Skeletal muscle cell (primary cell): ENCODE data around the gene GJA8.
A peak's percentile ranks its signal among the peaks of the same experiment; 100 is the strongest.
"Not testable (repeated sequence)": the region's sequence is repeated elsewhere in the genome, so short reads cannot be mapped to it uniquely, and the experiment has no call there.

Source experiments
- DNase-seq: peaks from one replicate; pipeline ENCODE4 v3.0.0-alpha.2; 2010; ENCODE audit warnings: low read depth
- H3K4me3 ChIP-seq: 2 replicates; pipeline ENCODE4 v1.5.1; 2011; ENCODE audit warnings: low read depth, mild to moderate bottlenecking, control low read depth, low read length, moderate library complexity

The GJA8 gene

GRCh38 chr1:147902253-147902845, at the start of gene GJA8:
Gene GJA8, plus strand, starts transcription at chr1:147902795. Its CDS starts 5,161 bp downstream, at chr1:147907956.
- no peak within 1 kb of the TSS for H3K4me3 ChIP-seq
- DNase-seq: no peak

- no peak for DNase-seq
- no peak overlapping the region for H3K4me3 ChIP-seq
These were observed 49.2 kb upstream of the GJA8 start for GRCh38 chr1:147853391-147853790.

GRCh38 chr1:147854989-147855388, 47.6 kb upstream of the GJA8 start:
- DNase-seq, H3K4me3 ChIP-seq: not testable (repeated sequence)

- DNase-seq, H3K4me3 ChIP-seq: not testable (repeated sequence)
These were observed 46.6 kb upstream of the GJA8 start for GRCh38 chr1:147855996-147856395.

GRCh38 chr1:147867204-147867603, 35.4 kb upstream of the GJA8 start:
- H3K4me3 ChIP-seq, DNase-seq: not testable (repeated sequence)

GRCh38 chr1:147878022-147878421, 24.6 kb upstream of the GJA8 start:
- DNase-seq: no peak
- no peak overlapping the region for H3K4me3 ChIP-seq

- DNase-seq: no peak
- H3K4me3 ChIP-seq: no peak overlapping the region
These were observed 22.7 kb upstream of the GJA8 start for GRCh38 chr1:147879911-147880310.

- H3K4me3 ChIP-seq: no peak overlapping the region
- no peak for DNase-seq
These were observed 20.1 kb upstream of the GJA8 start for GRCh38 chr1:147882535-147882934.

- no peak overlapping the region for H3K4me3 ChIP-seq
- DNase-seq: peak; percentile 4
These were observed 12.3 kb upstream of the GJA8 start for GRCh38 chr1:147890177-147890790.

- no peak overlapping the region for H3K4me3 ChIP-seq
- no peak for DNase-seq
These were observed 11.5 kb upstream of the GJA8 start for GRCh38 chr1:147891088-147891487.

GRCh38 chr1:147892216-147892615, 10.4 kb upstream of the GJA8 start:
- no peak overlapping the region for H3K4me3 ChIP-seq
- DNase-seq: no peak

GRCh38 chr1:147892731-147893214, 9.8 kb upstream of the GJA8 start:
- no peak overlapping the region for H3K4me3 ChIP-seq
- DNase-seq: peak; percentile 19

GRCh38 chr1:147895123-147895522, 7.5 kb upstream of the GJA8 start:
- no peak overlapping the region for H3K4me3 ChIP-seq
- no peak for DNase-seq

- no peak overlapping the region for H3K4me3 ChIP-seq
- DNase-seq: no peak
These were observed 5.4 kb upstream of the GJA8 start for GRCh38 chr1:147897029-147897752.

GRCh38 chr1:147897789-147898188, 4.8 kb upstream of the GJA8 start:
- DNase-seq: no peak
- H3K4me3 ChIP-seq: no peak overlapping the region

GRCh38 chr1:147904726-147905125, 2.1 kb downstream of the GJA8 start:
- no peak for DNase-seq
- no peak overlapping the region for H3K4me3 ChIP-seq

- DNase-seq: no peak
- no peak overlapping the region for H3K4me3 ChIP-seq
These were observed 5.4 kb downstream of the GJA8 start for GRCh38 chr1:147907786-147908509.

GRCh38 chr1:147912553-147912952, 10.0 kb downstream of the GJA8 start:
- no peak for DNase-seq
- no peak overlapping the region for H3K4me3 ChIP-seq

- no peak for DNase-seq
These were observed 10.9 kb downstream of the GJA8 start for GRCh38 chr1:147913362-147913942.

GRCh38 chr1:147919896-147920295, 17.3 kb downstream of the GJA8 start:
- H3K4me3 ChIP-seq: no peak overlapping the region
- no peak for DNase-seq

More at GRCh38 chr1:147913362-147913942, 10.9 kb downstream of the GJA8 start:
- H3K4me3 ChIP-seq: no peak overlapping the region
